Measurements from ENCODE around the gene BAHCC1.

BAHCC1 gene

GRCh38 chr17:81513753-81514488 is 118.7 kb downstream of the BAHCC1 start:
- DNase-seq (ENCODE audit: low spot score) = peak; percentile 81

- no peak for DNase-seq (ENCODE audit: low spot score)
Measured at GRCh38 chr17:81514489-81514738, 119.2 kb downstream of the BAHCC1 start.

GRCh38 chr17:81514739-81515529 is 119.7 kb downstream of the BAHCC1 start:
- DNase-seq (ENCODE audit: low spot score) = peak; percentile 78

GRCh38 chr17:81515530-81516041 is 120.3 kb downstream of the BAHCC1 start:
- DNase-seq (ENCODE audit: low spot score) = no peak

Small RNA genes lying within 50 kb of the gene (small RNA-seq; reads per million reads assigned to genes)
- gene MIR3186 = 0.03 to 0.40 reads per million in 2 experiments
- gene MIR4740 = 0 reads per million in 2 experiments

All from SK-N-DZ (cell line).